GM18867 (cell line): Measurements from ENCODE around the gene FBN1.

Experiments
- ATAC-seq: cut with Tn5 transposase; IDR thresholded peaks from one replicate; pipeline ENCODE4 v1.9.1; 2021; ENCODE audit warnings: mild to moderate bottlenecking, moderate library complexity; ENCODE audit not compliant: unreplicated experiment

The FBN1 gene

GRCh38 chr15:48624700-48625099 is 20.8 kb downstream of the FBN1 start:
- no peak for ATAC-seq

GRCh38 chr15:48623456-48623855 is 22.1 kb downstream of the FBN1 start:
- no peak for ATAC-seq

- ATAC-seq: no peak
Measured at GRCh38 chr15:48622237-48622636, 23.3 kb downstream of the FBN1 start.

GRCh38 chr15:48619446-48619845 is 26.1 kb downstream of the FBN1 start:
- ATAC-seq: no peak

- no peak for ATAC-seq
Measured at GRCh38 chr15:48617619-48618018, 27.9 kb downstream of the FBN1 start.

GRCh38 chr15:48616216-48616615 is 29.3 kb downstream of the FBN1 start:
- no peak for ATAC-seq

- ATAC-seq: no peak
Measured at GRCh38 chr15:48614051-48614450, 31.5 kb downstream of the FBN1 start.

- no peak for ATAC-seq
Measured at GRCh38 chr15:48609486-48609885, 36.0 kb downstream of the FBN1 start.

GRCh38 chr15:48607846-48608245 is 37.7 kb downstream of the FBN1 start:
- no peak for ATAC-seq

- ATAC-seq: no peak
Measured at GRCh38 chr15:48604567-48604966, 40.9 kb downstream of the FBN1 start.

- ATAC-seq: no peak
Measured at GRCh38 chr15:48603922-48604321, 41.6 kb downstream of the FBN1 start.

- no peak for ATAC-seq
Measured at GRCh38 chr15:48603123-48603500, 42.4 kb downstream of the FBN1 start.

- ATAC-seq: no peak
Measured at GRCh38 chr15:48602358-48603122, 43.0 kb downstream of the FBN1 start.

GRCh38 chr15:48601095-48601494 is 44.4 kb downstream of the FBN1 start:
- ATAC-seq: no peak

- ATAC-seq: peak; percentile 31
Measured at GRCh38 chr15:48596841-48597240, 48.7 kb downstream of the FBN1 start.

GRCh38 chr15:48596415-48596814 is 49.1 kb downstream of the FBN1 start:
- ATAC-seq: peak; percentile 67

- ATAC-seq: peak; percentile 57
Measured at GRCh38 chr15:48595981-48596380, 49.5 kb downstream of the FBN1 start.

GRCh38 chr15:48592933-48593332 is 52.6 kb downstream of the FBN1 start:
- ATAC-seq: no peak

- ATAC-seq: no peak
Measured at GRCh38 chr15:48592221-48592731, 53.2 kb downstream of the FBN1 start.

- ATAC-seq: no peak
Measured at GRCh38 chr15:48590723-48591122, 54.8 kb downstream of the FBN1 start.

GRCh38 chr15:48584812-48585563 is 60.5 kb downstream of the FBN1 start:
- no peak for ATAC-seq
